HEK293 (cell line): ENCODE results near the gene CADM3.

Source experiments
- CTCF ChIA-PET: fragments of 350-600 bp; formaldehyde crosslinking; extraction: SDS; loops from one replicate; lab custom pipeline; 2021; ENCODE audit warnings: antibody characterized with exemption; lab: Yijun Ruan, JAX
- POLR2A ChIA-PET: fragments of 300-600 bp; formaldehyde crosslinking; extraction: SDS; loops from one replicate; lab custom pipeline; 2020; ENCODE audit warnings: antibody characterized with exemption, inconsistent platforms; lab: Yijun Ruan, JAX
- H3K27ac ChIP-seq: fragments of 200-500 bp; sonication (Bioruptor generic); 2 replicates; pipeline ENCODE4 v1.5.1; 2014; ENCODE audit warnings: low read depth, low read length, control low read depth, inconsistent platforms; ENCODE audit errors: extremely low read depth
- H3K36me3 ChIP-seq, 2 experiments: fragments of 200-500 bp in 1 of 2; sonication (Bioruptor generic) in 1 of 2; 1 replicate in 1 of 2; 2 replicates in 1 of 2; pipeline ENCODE4 v1.5.1; 2014 to 2017; ENCODE audit warnings: inconsistent platforms in 2 of 2, low read length in 2 of 2; ENCODE audit not compliant: control insufficient read depth in 2 of 2, insufficient read depth in 1 of 2
- H3K4me1 ChIP-seq: fragments of 200-500 bp; sonication (Bioruptor generic); 2 replicates; pipeline ENCODE4 v1.5.1; 2014; ENCODE audit warnings: mild to moderate bottlenecking, low read length, inconsistent platforms; ENCODE audit not compliant: control insufficient read depth, insufficient read depth
- H3K4me3 ChIP-seq: 2 replicates; pipeline ENCODE4 v1.5.1; 2011; ENCODE audit warnings: low read depth, mild to moderate bottlenecking, control low read depth, low read length, moderate library complexity
- H3K9me3 ChIP-seq: fragments of 200-500 bp; sonication (Bioruptor generic); 2 replicates; pipeline ENCODE4 v1.5.1; 2014; ENCODE audit warnings: low read depth, low read length, inconsistent platforms; ENCODE audit not compliant: control insufficient read depth, insufficient read depth
- HOXA7 ChIP-seq: sonication (generic); formaldehyde crosslinking; IDR thresholded peaks from 2 replicates; pipeline ENCODE4 v1.8.1; 2022; ENCODE audit warnings: missing genetic modification reagents, borderline replicate concordance
- KLF16 ChIP-seq: fragments of 450-650 bp; formaldehyde crosslinking; IDR thresholded peaks from 2 replicates; pipeline ENCODE4 v1.5.1; 2017; ENCODE audit warnings: missing biosample characterization, missing genetic modification characterization
- OSR2 ChIP-seq: fragments of 450-650 bp; formaldehyde crosslinking; IDR thresholded peaks from 2 replicates; pipeline ENCODE4 v1.5.1; 2016; ENCODE audit warnings: missing biosample characterization, missing genetic modification characterization
- PRDM1 ChIP-seq: fragments of 450-650 bp; formaldehyde crosslinking; IDR thresholded peaks from 2 replicates; pipeline ENCODE4; 2016; ENCODE audit warnings: missing biosample characterization, missing genetic modification characterization
- SCRT1 ChIP-seq: fragments of 450-650 bp; formaldehyde crosslinking; IDR thresholded peaks from 2 replicates; pipeline ENCODE4 v1.5.1; 2016; ENCODE audit warnings: missing biosample characterization, missing genetic modification characterization, borderline replicate concordance
- TRIM28 ChIP-seq: IDR thresholded peaks from 2 replicates; pipeline ENCODE4 v1.6.1; 2011; ENCODE audit warnings: low read length, control low read depth, borderline replicate concordance
- ZBTB21 ChIP-seq: fragments of 450-650 bp; formaldehyde crosslinking; IDR thresholded peaks from 2 replicates; pipeline ENCODE4 v1.5.1; 2017; ENCODE audit warnings: missing biosample characterization, missing genetic modification characterization
- ZBTB48 ChIP-seq: fragments of 450-650 bp; formaldehyde crosslinking; IDR thresholded peaks from 2 replicates; pipeline ENCODE4 v1.5.1; 2016; ENCODE audit warnings: missing biosample characterization, missing genetic modification characterization
- ZFP3 ChIP-seq: fragments of 450-650 bp; formaldehyde crosslinking; IDR thresholded peaks from 2 replicates; pipeline ENCODE4 v1.5.1; 2016; ENCODE audit warnings: low read depth, missing biosample characterization, missing genetic modification characterization
- ZNF10 ChIP-seq: fragments of 450-650 bp; formaldehyde crosslinking; IDR thresholded peaks from 2 replicates; pipeline ENCODE4 v1.5.1; 2017; ENCODE audit warnings: missing biosample characterization, missing genetic modification characterization
- ZNF157 ChIP-seq: fragments of 450-650 bp; formaldehyde crosslinking; IDR thresholded peaks from 2 replicates; pipeline ENCODE4 v1.5.1; 2016; ENCODE audit warnings: missing biosample characterization, missing genetic modification characterization
- ZNF2 ChIP-seq: fragments of 450-650 bp; formaldehyde crosslinking; IDR thresholded peaks from 2 replicates; pipeline ENCODE4 v1.5.1; 2016; ENCODE audit warnings: missing biosample characterization, missing genetic modification characterization
- ZNF211 ChIP-seq: fragments of 450-650 bp; formaldehyde crosslinking; IDR thresholded peaks from 2 replicates; pipeline ENCODE4 v1.5.1; 2016; ENCODE audit warnings: low read depth, missing biosample characterization, missing genetic modification characterization
- ZNF366 ChIP-seq: fragments of 450-650 bp; formaldehyde crosslinking; conservative IDR thresholded peaks from 2 replicates; pipeline ENCODE4 v1.5.1; 2016; ENCODE audit warnings: missing biosample characterization, missing genetic modification characterization
- ZNF473 ChIP-seq: fragments of 450-650 bp; formaldehyde crosslinking; IDR thresholded peaks from 2 replicates; pipeline ENCODE4 v1.5.1; 2017; ENCODE audit warnings: missing biosample characterization, missing genetic modification characterization
- ZNF530 ChIP-seq: fragments of 450-650 bp; formaldehyde crosslinking; IDR thresholded peaks from 2 replicates; pipeline ENCODE4 v1.5.1; 2016; ENCODE audit warnings: low read depth, missing biosample characterization, missing genetic modification characterization
- ZNF544 ChIP-seq: fragments of 450-650 bp; formaldehyde crosslinking; IDR thresholded peaks from 2 replicates; pipeline ENCODE4 v1.5.0; 2017; ENCODE audit warnings: missing biosample characterization, missing genetic modification characterization
- ZNF610 ChIP-seq: fragments of 450-650 bp; formaldehyde crosslinking; IDR thresholded peaks from 2 replicates; pipeline ENCODE4 v1.5.1; 2016; ENCODE audit warnings: missing biosample characterization, missing genetic modification characterization, borderline replicate concordance
- ZNF621 ChIP-seq: fragments of 450-650 bp; formaldehyde crosslinking; IDR thresholded peaks from 2 replicates; pipeline ENCODE4 v1.5.1; 2017; ENCODE audit warnings: missing biosample characterization, missing genetic modification characterization
- ZNF768 ChIP-seq: fragments of 450-650 bp; formaldehyde crosslinking; IDR thresholded peaks from 2 replicates; pipeline ENCODE4 v1.5.1; 2018; ENCODE audit warnings: missing biosample characterization, mild to moderate bottlenecking, missing genetic modification characterization
- ZNF791 ChIP-seq: fragments of 450-650 bp; formaldehyde crosslinking; IDR thresholded peaks from 2 replicates; pipeline ENCODE4 v1.5.1; 2016; ENCODE audit warnings: missing biosample characterization, missing genetic modification characterization
- TF ChIP-seq, protein P1 (sequence below): fragments of 450-650 bp; formaldehyde crosslinking; IDR thresholded peaks from 2 replicates; pipeline ENCODE4 v1.5.1; 2017; ENCODE audit warnings: missing biosample characterization, missing genetic modification characterization
- TF ChIP-seq, protein P2 (sequence below): fragments of 450-650 bp; formaldehyde crosslinking; IDR thresholded peaks from 2 replicates; pipeline ENCODE4 v1.5.1; 2016; ENCODE audit warnings: missing biosample characterization, missing genetic modification characterization, borderline replicate concordance
- TF ChIP-seq, protein P3 (sequence below): fragments of 450-650 bp; IDR thresholded peaks from 2 replicates; pipeline ENCODE4 v1.5.1; 2018; ENCODE audit warnings: missing biosample characterization, mild to moderate bottlenecking, missing genetic modification characterization
- TF ChIP-seq, protein P4 (sequence below): fragments of 450-650 bp; formaldehyde crosslinking; IDR thresholded peaks from 2 replicates; pipeline ENCODE4 v1.5.1; 2016; ENCODE audit warnings: missing biosample characterization, missing genetic modification characterization

Gene CADM3

DNA sequence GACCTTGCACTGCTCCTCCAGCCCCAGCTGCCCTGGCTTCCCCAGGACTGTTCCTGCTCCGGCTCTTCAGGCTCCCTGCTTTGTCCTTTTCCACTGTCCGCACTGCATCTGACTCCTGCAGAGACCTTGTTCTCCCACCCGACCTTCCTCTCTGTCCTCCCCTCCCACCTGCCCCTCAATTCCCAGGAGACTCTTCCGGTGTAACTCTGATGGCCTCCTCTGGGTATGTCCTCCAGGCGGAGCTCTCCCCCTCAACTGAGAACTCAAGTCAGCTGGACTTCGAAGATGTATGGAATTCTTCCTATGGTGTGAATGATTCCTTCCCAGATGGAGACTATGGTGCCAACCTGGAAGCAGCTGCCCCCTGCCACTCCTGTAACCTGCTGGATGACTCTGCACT is 33.8 kb downstream of the CADM3 start (continued):
- TF ChIP-seq PRDM1 (tag by site-specific recombination) (no peak), ZFP3 (tag by site-specific recombination) (no peak), SCRT1 (tag by site-specific recombination) (no peak)

DNA sequence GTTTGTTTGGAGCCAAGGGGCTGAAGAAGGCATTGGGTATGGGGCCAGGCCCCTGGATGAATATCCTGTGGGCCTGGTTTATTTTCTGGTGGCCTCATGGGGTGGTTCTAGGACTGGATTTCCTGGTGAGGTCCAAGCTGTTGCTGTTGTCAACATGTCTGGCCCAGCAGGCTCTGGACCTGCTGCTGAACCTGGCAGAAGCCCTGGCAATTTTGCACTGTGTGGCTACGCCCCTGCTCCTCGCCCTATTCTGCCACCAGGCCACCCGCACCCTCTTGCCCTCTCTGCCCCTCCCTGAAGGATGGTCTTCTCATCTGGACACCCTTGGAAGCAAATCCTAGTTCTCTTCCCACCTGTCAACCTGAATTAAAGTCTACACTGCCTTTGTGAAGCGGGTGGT is 34.7 kb downstream of the CADM3 start:
- H3K9me3 ChIP-seq, result no peaks in the 10 kb centered on the region
- no peak for TF ChIP-seq ZNF610 (tag by site-specific recombination)
- TF ChIP-seq, protein P1, sequence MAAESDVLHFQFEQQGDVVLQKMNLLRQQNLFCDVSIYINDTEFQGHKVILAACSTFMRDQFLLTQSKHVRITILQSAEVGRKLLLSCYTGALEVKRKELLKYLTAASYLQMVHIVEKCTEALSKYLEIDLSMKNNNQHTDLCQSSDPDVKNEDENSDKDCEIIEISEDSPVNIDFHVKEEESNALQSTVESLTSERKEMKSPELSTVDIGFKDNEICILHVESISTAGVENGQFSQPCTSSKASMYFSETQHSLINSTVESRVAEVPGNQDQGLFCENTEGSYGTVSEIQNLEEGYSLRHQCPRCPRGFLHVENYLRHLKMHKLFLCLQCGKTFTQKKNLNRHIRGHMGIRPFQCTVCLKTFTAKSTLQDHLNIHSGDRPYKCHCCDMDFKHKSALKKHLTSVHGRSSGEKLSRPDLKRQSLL (tag by site-specific recombination), result no peak
- TF ChIP-seq ZNF768, result no peak
- TF ChIP-seq, protein P2, sequence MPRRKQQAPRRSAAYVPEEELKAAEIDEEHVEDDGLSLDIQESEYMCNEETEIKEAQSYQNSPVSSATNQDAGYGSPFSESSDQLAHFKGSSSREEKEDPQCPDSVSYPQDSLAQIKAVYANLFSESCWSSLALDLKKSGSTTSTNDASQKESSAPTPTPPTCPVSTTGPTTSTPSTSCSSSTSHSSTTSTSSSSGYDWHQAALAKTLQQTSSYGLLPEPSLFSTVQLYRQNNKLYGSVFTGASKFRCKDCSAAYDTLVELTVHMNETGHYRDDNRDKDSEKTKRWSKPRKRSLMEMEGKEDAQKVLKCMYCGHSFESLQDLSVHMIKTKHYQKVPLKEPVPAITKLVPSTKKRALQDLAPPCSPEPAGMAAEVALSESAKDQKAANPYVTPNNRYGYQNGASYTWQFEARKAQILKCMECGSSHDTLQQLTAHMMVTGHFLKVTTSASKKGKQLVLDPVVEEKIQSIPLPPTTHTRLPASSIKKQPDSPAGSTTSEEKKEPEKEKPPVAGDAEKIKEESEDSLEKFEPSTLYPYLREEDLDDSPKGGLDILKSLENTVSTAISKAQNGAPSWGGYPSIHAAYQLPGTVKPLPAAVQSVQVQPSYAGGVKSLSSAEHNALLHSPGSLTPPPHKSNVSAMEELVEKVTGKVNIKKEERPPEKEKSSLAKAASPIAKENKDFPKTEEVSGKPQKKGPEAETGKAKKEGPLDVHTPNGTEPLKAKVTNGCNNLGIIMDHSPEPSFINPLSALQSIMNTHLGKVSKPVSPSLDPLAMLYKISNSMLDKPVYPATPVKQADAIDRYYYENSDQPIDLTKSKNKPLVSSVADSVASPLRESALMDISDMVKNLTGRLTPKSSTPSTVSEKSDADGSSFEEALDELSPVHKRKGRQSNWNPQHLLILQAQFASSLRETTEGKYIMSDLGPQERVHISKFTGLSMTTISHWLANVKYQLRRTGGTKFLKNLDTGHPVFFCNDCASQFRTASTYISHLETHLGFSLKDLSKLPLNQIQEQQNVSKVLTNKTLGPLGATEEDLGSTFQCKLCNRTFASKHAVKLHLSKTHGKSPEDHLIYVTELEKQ (tag by site-specific recombination), result no peak
- TF ChIP-seq ZBTB21, result no peak
- TF ChIP-seq ZNF544 (tag by site-specific recombination), result no peak
- no peak for TF ChIP-seq OSR2
- no peak for TF ChIP-seq ZNF366 (tag by site-specific recombination)
- TF ChIP-seq, protein P3, sequence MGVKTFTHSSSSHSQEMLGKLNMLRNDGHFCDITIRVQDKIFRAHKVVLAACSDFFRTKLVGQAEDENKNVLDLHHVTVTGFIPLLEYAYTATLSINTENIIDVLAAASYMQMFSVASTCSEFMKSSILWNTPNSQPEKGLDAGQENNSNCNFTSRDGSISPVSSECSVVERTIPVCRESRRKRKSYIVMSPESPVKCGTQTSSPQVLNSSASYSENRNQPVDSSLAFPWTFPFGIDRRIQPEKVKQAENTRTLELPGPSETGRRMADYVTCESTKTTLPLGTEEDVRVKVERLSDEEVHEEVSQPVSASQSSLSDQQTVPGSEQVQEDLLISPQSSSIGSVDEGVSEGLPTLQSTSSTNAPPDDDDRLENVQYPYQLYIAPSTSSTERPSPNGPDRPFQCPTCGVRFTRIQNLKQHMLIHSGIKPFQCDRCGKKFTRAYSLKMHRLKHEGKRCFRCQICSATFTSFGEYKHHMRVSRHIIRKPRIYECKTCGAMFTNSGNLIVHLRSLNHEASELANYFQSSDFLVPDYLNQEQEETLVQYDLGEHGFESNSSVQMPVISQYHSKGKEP, result no peak
- TF ChIP-seq HOXA7 (CRISPR knock-in tag), result no peak
- TF ChIP-seq, all 188 proteins: peak for 0
- no peaks in the 10 kb centered on the region for H3K4me1 ChIP-seq
- no peak overlapping the region for H3K4me3 ChIP-seq
- H3K36me3 ChIP-seq, result no peaks in the 10 kb centered on the region
- CTCF ChIA-PET, result interaction anchor here (0.8 to 9.6 kb wide), 3 partner anchors 9 to 813 kb away, joined by 3 to 105 read pairs (median 33); no protein-coding TSS in a partner anchor
- POLR2A ChIA-PET, result no interaction called here
- H3K27ac ChIP-seq, result no peak overlapping the region

DNA sequence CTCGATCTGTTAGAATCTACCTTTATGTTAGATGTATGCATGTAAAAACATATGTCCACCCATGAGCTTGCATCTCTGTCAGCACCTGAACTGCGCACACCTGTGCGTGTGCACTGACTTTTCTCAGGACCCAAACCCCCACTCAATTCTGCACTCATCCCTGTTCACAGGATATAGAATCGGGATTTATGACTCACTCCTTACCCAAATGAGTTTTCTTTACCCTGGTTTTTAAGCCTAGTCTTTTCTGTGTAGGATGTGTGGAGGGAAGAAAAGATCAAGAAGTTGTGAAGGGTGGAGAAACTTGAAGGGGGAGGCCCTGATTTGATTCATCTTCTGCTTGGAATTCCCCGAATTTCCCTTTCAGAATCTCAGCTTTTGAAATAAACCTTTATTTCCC is 35.7 kb downstream of the CADM3 start:
- no peaks in the 10 kb centered on the region for H3K9me3 ChIP-seq
- CTCF ChIA-PET, result interaction anchor here (5.5 to 9.6 kb wide), 2 partner anchors 10 to 46 kb away, joined by 33 to 105 read pairs; no protein-coding TSS in a partner anchor
- no peaks in the 10 kb centered on the region for H3K36me3 ChIP-seq
- POLR2A ChIA-PET, result interaction anchor here (1.4 kb wide), 1 partner anchor 9 kb away, joined by 3 read pairs; no protein-coding TSS in a partner anchor
- no peaks in the 10 kb centered on the region for H3K4me1 ChIP-seq
- no peak overlapping the region for H3K27ac ChIP-seq
- TF ChIP-seq ZNF473 (tag by site-specific recombination) (no peak), ZNF10 (tag by site-specific recombination) (no peak), ZNF791 (tag by site-specific recombination) (no peak), ZNF2 (no peak), TRIM28 (no peak), ZNF621 (no peak), ZNF211 (tag by site-specific recombination) (no peak), ZNF530 (tag by site-specific recombination) (no peak), ZNF157 (no peak), KLF16 (tag by site-specific recombination) (no peak), ZBTB48 (tag by site-specific recombination) (no peak)
- TF ChIP-seq, protein P4, sequence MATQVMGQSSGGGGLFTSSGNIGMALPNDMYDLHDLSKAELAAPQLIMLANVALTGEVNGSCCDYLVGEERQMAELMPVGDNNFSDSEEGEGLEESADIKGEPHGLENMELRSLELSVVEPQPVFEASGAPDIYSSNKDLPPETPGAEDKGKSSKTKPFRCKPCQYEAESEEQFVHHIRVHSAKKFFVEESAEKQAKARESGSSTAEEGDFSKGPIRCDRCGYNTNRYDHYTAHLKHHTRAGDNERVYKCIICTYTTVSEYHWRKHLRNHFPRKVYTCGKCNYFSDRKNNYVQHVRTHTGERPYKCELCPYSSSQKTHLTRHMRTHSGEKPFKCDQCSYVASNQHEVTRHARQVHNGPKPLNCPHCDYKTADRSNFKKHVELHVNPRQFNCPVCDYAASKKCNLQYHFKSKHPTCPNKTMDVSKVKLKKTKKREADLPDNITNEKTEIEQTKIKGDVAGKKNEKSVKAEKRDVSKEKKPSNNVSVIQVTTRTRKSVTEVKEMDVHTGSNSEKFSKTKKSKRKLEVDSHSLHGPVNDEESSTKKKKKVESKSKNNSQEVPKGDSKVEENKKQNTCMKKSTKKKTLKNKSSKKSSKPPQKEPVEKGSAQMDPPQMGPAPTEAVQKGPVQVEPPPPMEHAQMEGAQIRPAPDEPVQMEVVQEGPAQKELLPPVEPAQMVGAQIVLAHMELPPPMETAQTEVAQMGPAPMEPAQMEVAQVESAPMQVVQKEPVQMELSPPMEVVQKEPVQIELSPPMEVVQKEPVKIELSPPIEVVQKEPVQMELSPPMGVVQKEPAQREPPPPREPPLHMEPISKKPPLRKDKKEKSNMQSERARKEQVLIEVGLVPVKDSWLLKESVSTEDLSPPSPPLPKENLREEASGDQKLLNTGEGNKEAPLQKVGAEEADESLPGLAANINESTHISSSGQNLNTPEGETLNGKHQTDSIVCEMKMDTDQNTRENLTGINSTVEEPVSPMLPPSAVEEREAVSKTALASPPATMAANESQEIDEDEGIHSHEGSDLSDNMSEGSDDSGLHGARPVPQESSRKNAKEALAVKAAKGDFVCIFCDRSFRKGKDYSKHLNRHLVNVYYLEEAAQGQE, result no peak
- H3K4me3 ChIP-seq, result no peak overlapping the region
